Activated CD4-positive, alpha-beta memory T cell treated with anti-CD3 and anti-CD28 coated beads, Interleukin-2, amount 10 ng/mL, durations not matched to agents 7 days and 5 days (primary cell): ENCODE measurements around the gene DOK4. TPM values are rescaled to one million over a fixed set of nuclear protein-coding genes. Genes with fewer than 3 reads are reported as not detected.
"Not testable (repeated sequence)": the region's sequence is repeated elsewhere in the genome, so short reads cannot be mapped to it uniquely, and the experiment has no call there.

Experiments
- CTCF ChIA-PET: fragments of 350-600 bp; sonication (Branson Sonifier 250); formaldehyde crosslinking; loops from one replicate; lab custom pipeline; 2021; ENCODE audit warnings: antibody characterized with exemption, inconsistent platforms; lab: Charles Lee
- POLR2A ChIA-PET: fragments of 350-600 bp; sonication (Branson Sonifier 250); formaldehyde crosslinking; loops from one replicate; lab custom pipeline; 2021; ENCODE audit warnings: antibody characterized with exemption; lab: Charles Lee
- DNase-seq: peaks from one replicate; pipeline ENCODE4 v3.0.0-alpha.2; 2020
- H3K27ac Mint-ChIP-seq: one replicate; pipeline ENCODE4 v1.8.0; 2021; ENCODE audit warnings: mild to moderate bottlenecking, mixed read lengths
- H3K27me3 Mint-ChIP-seq: one replicate; pipeline ENCODE4 v1.8.0; 2021; ENCODE audit warnings: mixed read lengths
- H3K36me3 Mint-ChIP-seq: one replicate; pipeline ENCODE4 v1.8.0; 2021; ENCODE audit warnings: low read depth, mixed read lengths
- H3K4me1 Mint-ChIP-seq: one replicate; pipeline ENCODE4 v1.8.0; 2021; ENCODE audit warnings: mixed read lengths
- H3K4me3 Mint-ChIP-seq: one replicate; pipeline ENCODE4 v1.8.0; 2021; ENCODE audit warnings: mild to moderate bottlenecking, mixed read lengths
- H3K9me3 Mint-ChIP-seq: one replicate; pipeline ENCODE4 v1.8.0; 2021; ENCODE audit warnings: mixed read lengths
- total RNA-seq, 2 experiments: library from RNA; stranded (reverse); gene quantifications; one replicate each; pipeline ENCODE4 v1.2.3, GENCODE V29; 2021

The DOK4 gene
- total RNA-seq, 2 experiments from 2014 or later: 2.5 to 3.4 TPM

DNA sequence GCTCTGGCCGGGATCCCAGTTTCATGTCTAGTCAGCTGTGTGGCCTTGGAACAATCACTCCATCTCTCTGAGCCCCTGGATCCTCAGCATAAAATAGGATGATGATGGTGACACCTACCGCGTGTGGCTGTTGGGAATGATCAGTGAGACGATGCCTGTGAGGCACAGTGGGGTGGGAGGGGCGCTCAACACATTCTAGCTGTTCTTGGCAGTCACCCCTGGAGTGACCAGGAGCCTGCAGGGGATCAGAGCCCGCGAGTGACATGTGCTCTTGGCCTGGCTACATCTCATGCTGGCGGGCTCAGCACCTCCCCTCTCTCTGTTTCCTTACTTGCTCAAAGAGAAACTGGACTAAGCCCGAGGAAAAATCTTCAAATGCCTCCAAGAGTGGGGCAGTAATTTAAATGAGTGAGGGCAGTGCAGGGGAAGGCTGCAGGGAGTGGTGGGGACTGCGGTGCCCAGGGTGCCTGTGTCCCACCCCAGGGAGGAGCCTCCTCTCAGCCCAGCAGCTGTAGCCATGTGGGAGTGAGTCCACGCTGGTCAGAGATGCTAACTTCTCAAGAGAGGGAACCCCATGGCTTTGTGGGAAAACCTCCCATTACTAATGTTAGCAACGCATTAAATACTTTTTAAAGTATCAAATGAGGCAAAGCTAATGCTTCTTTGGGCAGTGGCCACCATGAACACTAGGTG is 23.1 kb upstream of the DOK4 start:
- Mint-ChIP-seq H3K4me1 (no peaks in the 10 kb centered on the region), H3K9me3 (no peaks in the 10 kb centered on the region), H3K27ac (no peak overlapping the region), H3K4me3 (no peak overlapping the region), H3K27me3 (no peaks in the 10 kb centered on the region), H3K36me3 (no peaks in the 10 kb centered on the region)
- POLR2A ChIA-PET: interaction anchor here (0.8 kb wide), 1 partner anchor 23 kb away, joined by 3 read pairs; the partner anchor contains the start of gene DOK4
- CTCF ChIA-PET: interaction anchor here (1.1 to 2.9 kb wide), 2 partner anchors 9 to 11 kb away, joined by 3 to 9 read pairs; no protein-coding TSS in a partner anchor
- DNase-seq: no peak

DNA sequence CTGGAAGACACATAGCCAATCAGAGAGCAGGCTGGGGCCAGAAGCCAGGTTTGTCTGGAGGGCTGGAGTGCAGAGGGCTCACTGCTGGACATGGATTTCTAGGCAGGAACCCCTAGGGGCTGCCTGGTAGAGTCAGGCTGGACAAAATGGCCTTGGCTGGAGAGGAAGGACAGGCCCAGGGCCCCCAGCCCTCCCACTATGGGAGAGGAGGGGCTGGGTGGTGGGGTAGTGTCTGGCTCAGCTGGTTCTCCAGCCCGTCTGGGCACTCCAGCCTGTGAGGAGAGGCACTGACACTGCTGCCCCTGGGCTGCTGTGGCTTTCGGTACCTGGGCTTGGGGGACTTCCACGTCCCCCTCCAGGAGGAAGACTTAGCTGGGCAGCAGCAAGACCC is 21.7 kb upstream of the DOK4 start:
- no peak overlapping the region for H3K4me3 Mint-ChIP-seq
- no peak for DNase-seq
- ChIA-PET CTCF (no interaction called here), POLR2A (no interaction called here)
- no peaks in the 10 kb centered on the region for H3K9me3 Mint-ChIP-seq
- H3K27me3 Mint-ChIP-seq: no peaks in the 10 kb centered on the region
- no peaks in the 10 kb centered on the region for H3K4me1 Mint-ChIP-seq
- H3K27ac Mint-ChIP-seq: no peak overlapping the region
- no peaks in the 10 kb centered on the region for H3K36me3 Mint-ChIP-seq

DNA sequence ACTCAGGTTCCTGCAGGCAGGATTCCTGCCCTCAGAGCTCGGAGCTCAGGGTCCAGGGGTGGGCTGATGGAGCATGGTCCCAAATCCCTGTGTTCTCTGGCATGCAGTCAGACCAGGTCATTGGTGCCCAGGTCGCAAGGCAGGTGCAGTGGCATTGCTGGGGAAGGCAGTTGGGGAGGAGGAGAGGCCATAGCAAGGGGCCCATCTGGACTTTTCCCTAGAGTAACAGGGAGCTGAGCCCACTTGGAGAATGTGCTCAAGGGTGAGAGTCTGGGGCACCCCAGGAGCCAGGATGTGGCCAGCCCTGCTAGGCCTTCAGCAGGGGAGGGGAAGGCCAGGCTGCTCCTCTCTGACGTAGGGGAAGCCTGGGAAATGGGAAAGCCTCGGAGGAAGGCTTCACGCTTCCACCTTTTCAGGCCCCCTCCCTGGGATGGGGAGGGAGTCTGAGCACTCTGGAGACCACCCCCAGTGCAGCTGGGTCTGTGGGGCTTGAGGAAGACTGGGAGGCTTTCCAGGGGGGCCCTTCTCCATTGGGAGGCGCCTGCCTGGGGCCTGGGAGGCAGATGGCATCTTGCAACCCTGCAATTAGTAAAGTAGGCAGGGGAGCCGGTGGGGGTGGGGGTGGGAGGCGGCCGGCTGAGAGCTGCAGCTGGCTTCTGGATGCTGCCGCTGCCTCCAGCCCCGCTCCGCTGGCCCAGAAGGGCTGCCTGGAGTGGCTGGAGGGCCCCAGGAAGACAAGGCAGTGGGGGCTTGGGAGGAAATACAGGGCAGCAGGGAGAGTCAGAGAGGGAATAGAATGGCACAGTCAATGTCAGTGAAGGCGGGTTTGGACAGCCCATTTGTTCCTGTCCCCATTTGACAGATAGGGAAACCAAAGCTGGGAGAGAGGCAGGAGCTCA is 21.1 kb upstream of the DOK4 start:
- POLR2A ChIA-PET: no interaction called here
- no peaks in the 10 kb centered on the region for H3K9me3 Mint-ChIP-seq
- no peak overlapping the region for H3K27ac Mint-ChIP-seq
- H3K4me3 Mint-ChIP-seq: no peak overlapping the region
- no peaks in the 10 kb centered on the region for H3K36me3 Mint-ChIP-seq
- DNase-seq: no peak
- no peaks in the 10 kb centered on the region for H3K4me1 Mint-ChIP-seq
- no peaks in the 10 kb centered on the region for H3K27me3 Mint-ChIP-seq
- CTCF ChIA-PET: interaction anchor here (1.4 kb wide), 1 partner anchor 13 kb away, joined by 3 read pairs; no protein-coding TSS in a partner anchor

DNA sequence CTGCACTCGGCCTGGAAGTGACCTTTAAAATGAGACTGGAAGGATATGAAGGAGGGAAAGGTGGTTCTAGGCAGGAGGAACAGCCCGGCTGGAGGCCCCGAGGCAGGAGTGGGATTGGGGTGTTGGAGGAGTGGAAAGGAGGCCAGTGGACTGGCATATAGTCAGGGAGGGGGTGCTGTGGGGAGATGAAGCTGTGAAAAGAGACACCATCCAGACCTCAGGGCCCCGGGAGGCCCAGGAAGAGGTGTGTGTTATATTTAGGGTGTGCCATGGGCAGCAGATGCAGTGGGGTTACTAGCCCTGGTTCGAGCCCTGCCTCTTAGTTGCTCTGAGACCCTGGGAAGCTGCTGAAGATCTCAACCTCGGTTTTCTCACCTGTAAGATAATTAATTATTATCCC is 18.9 kb upstream of the DOK4 start:
- Mint-ChIP-seq H3K9me3 (no peaks in the 10 kb centered on the region), H3K27ac (no peak overlapping the region), H3K36me3 (no peaks in the 10 kb centered on the region), H3K4me3 (no peak overlapping the region), H3K27me3 (no peaks in the 10 kb centered on the region), H3K4me1 (peaks cover 11% of the 10 kb centered on the region)
- POLR2A ChIA-PET: no interaction called here
- CTCF ChIA-PET: no interaction called here
- DNase-seq: no peak

DNA sequence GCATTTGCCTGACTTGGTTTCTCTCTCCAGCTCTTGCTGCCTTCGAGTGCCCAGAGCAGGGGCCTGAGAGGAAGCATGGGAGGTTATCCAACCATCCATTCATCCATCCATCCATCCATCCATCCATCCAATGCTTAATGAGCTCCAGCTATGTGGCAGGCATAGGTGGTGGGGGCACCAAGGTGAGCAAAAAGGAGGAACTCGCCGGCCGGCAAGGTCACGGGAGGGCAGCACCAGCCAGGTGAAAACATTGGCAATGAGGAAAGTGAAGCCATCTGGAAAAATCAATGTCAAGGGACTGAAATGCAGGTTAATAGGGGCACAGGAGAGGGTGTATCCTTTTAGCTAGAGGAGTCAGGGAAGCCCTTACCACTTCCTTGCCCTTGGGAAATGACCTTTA is 18.2 kb upstream of the DOK4 start:
- Mint-ChIP-seq H3K36me3 (no peaks in the 10 kb centered on the region), H3K27me3 (no peaks in the 10 kb centered on the region), H3K4me1 (peaks cover 11% of the 10 kb centered on the region), H3K4me3 (no peak overlapping the region), H3K9me3 (no peaks in the 10 kb centered on the region), H3K27ac (no peak overlapping the region)
- no peak for DNase-seq
- POLR2A ChIA-PET: no interaction called here
- CTCF ChIA-PET: interaction anchor here (0.8 kb wide), 1 partner anchor 16 kb away, joined by 4 read pairs; no protein-coding TSS in a partner anchor

DNA sequence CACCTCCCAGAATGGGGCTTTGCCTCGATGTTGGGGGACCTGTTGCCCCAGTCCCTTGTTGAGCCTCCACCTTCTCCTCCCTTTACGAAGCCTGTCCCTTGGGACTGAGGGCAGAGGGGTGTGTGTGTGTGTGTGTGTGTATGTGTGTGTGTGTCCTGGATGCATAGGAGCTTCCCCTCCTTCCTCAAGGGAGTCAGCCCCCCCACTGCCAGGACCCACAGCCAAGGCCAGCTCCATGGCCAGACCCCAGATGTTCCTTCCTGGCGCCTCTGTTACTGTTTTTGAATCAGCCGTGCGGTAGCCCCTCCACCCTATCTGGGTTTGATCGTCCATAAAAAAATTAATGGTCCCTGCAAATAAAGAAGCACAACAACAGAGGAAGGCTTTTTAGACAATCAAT is 17.7 kb upstream of the DOK4 start:
- POLR2A ChIA-PET: no interaction called here

DNA sequence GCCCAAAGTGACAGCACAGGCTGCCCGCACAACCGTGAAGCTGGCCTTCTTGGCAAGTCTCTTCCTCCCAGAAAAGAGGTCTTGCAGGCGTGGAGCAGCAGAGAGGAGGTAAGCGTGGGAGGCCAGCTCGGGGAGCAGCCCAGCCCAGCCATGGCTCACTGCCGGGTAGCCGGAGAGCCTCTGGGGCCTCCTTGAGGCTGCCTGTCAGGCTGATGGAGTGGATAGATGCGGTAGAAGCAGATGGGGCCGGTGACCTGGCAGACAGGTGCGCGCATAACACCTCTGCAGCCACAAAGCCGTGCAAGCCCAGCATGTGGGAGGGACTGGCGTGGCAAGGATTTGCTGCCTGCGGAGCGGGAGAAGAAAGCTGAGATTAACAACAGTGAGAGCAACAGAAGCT is 17.1 kb upstream of the DOK4 start:
- H3K4me1 Mint-ChIP-seq: peaks cover 11% of the 10 kb centered on the region
- no peaks in the 10 kb centered on the region for H3K27me3 Mint-ChIP-seq
- DNase-seq: no peak
- no peak overlapping the region for H3K27ac Mint-ChIP-seq
- no peaks in the 10 kb centered on the region for H3K9me3 Mint-ChIP-seq
- CTCF ChIA-PET: no interaction called here
- no peaks in the 10 kb centered on the region for H3K36me3 Mint-ChIP-seq
- H3K4me3 Mint-ChIP-seq: no peak overlapping the region
- POLR2A ChIA-PET: no interaction called here

More for the DNA sequence above, 17.7 kb upstream of the DOK4 start:
- DNase-seq: no peak
- H3K9me3 Mint-ChIP-seq: no peaks in the 10 kb centered on the region
- H3K4me1 Mint-ChIP-seq: peaks cover 11% of the 10 kb centered on the region
- CTCF ChIA-PET: interaction anchor here (0.8 kb wide), 1 partner anchor 16 kb away, joined by 4 read pairs; no protein-coding TSS in a partner anchor
- H3K27ac Mint-ChIP-seq: no peak overlapping the region
- H3K36me3 Mint-ChIP-seq: no peaks in the 10 kb centered on the region
- no peak overlapping the region for H3K4me3 Mint-ChIP-seq
- no peaks in the 10 kb centered on the region for H3K27me3 Mint-ChIP-seq

DNA sequence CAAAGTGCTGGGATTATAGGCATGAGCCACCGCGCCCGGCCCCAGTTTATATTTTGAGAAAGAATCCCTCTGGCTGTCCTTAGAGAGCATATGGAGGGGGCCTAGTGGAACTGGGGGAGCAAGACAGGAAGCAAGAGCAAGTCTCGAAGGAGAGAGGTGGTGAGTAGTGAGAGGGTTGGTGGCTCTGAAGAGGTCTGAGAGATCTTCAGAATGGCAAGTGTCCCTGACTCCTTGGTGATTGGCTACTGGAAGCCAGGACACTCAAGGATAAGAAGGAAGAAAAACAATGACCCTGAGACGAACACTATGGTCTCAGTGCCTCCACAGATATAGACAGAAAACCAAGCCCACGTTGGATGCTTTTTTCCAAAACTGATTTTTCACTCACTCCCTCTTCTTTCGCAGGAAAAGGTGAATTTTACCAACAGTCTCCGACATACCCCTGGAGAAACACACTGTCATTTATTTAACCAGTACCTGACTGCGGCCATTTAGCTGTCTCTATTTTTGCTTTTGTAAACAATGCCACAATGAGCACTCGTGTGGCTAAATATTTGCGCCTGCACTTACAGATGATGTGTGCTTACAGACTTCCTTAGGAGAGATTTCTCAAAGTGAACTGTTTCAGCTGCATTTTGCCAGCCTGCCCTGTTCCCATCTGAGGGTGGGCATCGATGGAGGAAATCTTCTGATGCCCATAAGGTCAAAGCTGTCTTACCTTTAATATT is 15.9 kb upstream of the DOK4 start:
- Mint-ChIP-seq H3K27me3 (no peaks in the 10 kb centered on the region), H3K36me3 (no peaks in the 10 kb centered on the region), H3K4me1 (peaks cover 11% of the 10 kb centered on the region), H3K27ac (no peak overlapping the region), H3K4me3 (no peak overlapping the region), H3K9me3 (no peaks in the 10 kb centered on the region)
- ChIA-PET CTCF (no interaction called here), POLR2A (interaction anchor here (1.1 kb wide), 1 partner anchor 55 kb away, joined by 3 read pairs; the partner anchor contains the start of genes CIAPIN1 and COQ9)
- no peak for DNase-seq

DNA sequence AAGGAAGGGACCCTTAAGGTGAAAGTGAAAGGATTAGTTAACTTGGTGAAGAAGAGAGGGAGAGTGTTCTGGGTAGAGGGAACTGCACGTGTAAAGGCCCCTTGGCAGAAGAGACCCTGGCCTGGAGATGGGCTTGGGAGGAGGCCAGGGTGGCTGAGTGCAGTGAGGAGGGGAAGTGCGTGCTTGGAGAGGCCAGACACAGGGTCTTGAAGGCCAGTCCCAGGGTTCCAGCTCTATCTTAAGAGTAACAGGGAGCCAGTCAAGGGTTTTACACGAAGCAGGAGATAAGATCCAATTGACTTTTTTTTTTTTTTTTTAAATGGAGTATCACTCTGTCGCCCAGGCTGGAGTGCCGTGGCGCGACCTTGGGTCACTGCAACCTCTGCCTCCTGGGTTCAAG is 15.2 kb upstream of the DOK4 start:
- Mint-ChIP-seq H3K4me1 (peaks cover 11% of the 10 kb centered on the region), H3K9me3 (no peaks in the 10 kb centered on the region), H3K27me3 (no peaks in the 10 kb centered on the region), H3K36me3 (no peaks in the 10 kb centered on the region), H3K4me3 (no peak overlapping the region), H3K27ac (no peak overlapping the region)
- ChIA-PET CTCF (no interaction called here), POLR2A (interaction anchor here (1.0 kb wide), 1 partner anchor 29 kb away, joined by 3 read pairs; no protein-coding TSS in a partner anchor)
- DNase-seq: no peak

DNA sequence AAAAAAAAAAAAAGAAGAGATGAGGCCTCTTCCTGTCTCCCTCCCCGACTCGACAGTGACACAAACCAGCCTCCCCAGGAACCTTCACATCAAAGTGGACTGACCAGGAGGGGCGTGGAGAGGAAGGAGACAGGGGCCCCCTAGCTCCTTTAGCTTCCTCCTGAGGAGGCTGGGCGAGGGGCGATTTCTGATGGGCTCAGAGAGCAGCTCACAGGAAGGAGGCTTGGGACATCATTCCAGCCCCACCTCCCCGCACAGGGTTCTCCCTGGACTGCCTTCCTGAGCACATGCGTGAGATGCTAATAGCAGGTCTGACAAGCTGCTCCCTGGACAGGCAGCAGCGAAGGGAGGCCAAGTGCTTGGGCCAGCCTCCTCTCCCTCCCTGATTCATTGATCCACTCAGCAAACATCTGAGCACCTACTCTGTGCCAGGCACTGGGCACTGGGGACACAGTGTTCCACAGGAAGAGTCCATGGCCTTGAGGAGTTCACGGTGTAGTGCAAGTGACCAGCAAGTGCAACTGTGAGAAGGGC is 14.4 kb upstream of the DOK4 start:
- peaks cover 11% of the 10 kb centered on the region for H3K4me1 Mint-ChIP-seq
- ChIA-PET CTCF (interaction anchor here (0.7 kb wide), 1 partner anchor 157 kb away, joined by 3 read pairs; no protein-coding TSS in a partner anchor), POLR2A (interaction anchor here (1.0 kb wide), 1 partner anchor 30 kb away, joined by 3 read pairs; no protein-coding TSS in a partner anchor)
- H3K27me3 Mint-ChIP-seq: no peaks in the 10 kb centered on the region
- DNase-seq: peak; percentile 27
- no peaks in the 10 kb centered on the region for H3K9me3 Mint-ChIP-seq
- no peak overlapping the region for H3K4me3 Mint-ChIP-seq
- H3K36me3 Mint-ChIP-seq: no peaks in the 10 kb centered on the region
- H3K27ac Mint-ChIP-seq: no peak overlapping the region

DNA sequence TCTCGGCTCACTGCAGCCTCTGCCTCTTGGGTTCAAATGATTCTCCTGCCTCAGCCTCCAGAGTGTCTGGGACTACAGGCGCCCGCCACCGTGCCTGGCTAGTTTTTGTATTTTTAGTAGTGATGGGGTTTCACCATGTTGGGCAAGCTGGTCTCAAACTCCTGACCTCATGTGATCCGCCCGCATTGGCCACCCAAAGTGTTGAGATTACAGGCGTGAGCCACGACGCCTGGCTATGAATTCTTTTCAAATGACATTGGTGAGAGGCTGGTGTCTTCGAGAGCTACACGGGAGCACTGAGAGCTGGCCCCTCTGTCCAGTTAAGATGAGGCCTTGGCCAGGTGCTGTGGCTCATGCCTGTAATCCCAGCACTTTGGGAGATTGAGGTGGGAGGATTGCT is 13.6 kb upstream of the DOK4 start:
- H3K36me3 Mint-ChIP-seq, H3K9me3 Mint-ChIP-seq, H3K27me3 Mint-ChIP-seq, H3K27ac Mint-ChIP-seq, H3K4me3 Mint-ChIP-seq, DNase-seq: not testable (repeated sequence)
- ChIA-PET CTCF (interaction anchor here (0.7 kb wide), 1 partner anchor 157 kb away, joined by 3 read pairs; no protein-coding TSS in a partner anchor), POLR2A (interaction anchor here (1.3 kb wide), 1 partner anchor 37 kb away, joined by 3 read pairs; the partner anchor contains the start of gene POLR2C)
- H3K4me1 Mint-ChIP-seq: peaks cover 11% of the 10 kb centered on the region

DNA sequence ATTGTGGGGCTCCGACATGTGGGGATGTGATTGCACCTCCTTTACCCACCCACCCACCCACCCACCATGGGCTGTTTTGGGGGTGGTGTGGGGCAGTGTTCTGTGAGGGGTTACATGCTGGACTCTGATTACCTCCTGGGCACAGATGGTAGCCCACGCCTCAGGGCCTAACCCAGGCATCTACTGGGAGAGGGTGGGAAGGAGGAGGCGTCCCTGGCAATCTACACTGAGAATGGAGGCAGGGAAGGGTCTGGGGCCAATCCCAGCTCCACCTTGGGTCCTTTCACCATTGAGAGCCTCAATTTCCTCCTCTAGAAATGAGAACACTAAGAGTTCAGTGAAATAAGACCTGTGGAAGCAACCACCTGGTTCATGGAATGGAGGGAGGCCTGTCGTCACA is 11.7 kb upstream of the DOK4 start:
- Mint-ChIP-seq H3K36me3 (no peaks in the 10 kb centered on the region), H3K4me3 (no peak overlapping the region), H3K27me3 (peaks cover 7% of the 10 kb centered on the region), H3K9me3 (no peaks in the 10 kb centered on the region), H3K4me1 (peaks cover 11% of the 10 kb centered on the region), H3K27ac (no peak overlapping the region)
- CTCF ChIA-PET: no interaction called here
- POLR2A ChIA-PET: no interaction called here
- DNase-seq: no peak
